HepG2 (cell line): Measurements from ENCODE around the gene ATP13A3. TPM values are rescaled to one million over a fixed set of nuclear protein-coding genes. Genes with fewer than 3 reads are reported as not detected.
A peak's percentile ranks its signal among the peaks of the same experiment; 100 is the strongest.

Experiments used
- ATAC-seq: fragments of 200-7000 bp; cut with Tn5 transposase; 3 replicates; pipeline ENCODE4 v1.9.1; 2020; ENCODE audit warnings: mild to moderate bottlenecking, moderate library complexity
- BruUV-seq: library from RNA; stranded (reverse); fragments of 400-500 nt; replicated peaks from 2 replicates; lab custom pipeline; 2021; lab: Mats Ljungman, UMichigan
- CTCF ChIA-PET: fragments of 300-600 bp; formaldehyde crosslinking; extraction: SDS; loops from one replicate; lab custom pipeline; 2021; ENCODE audit warnings: low total read pairs, inconsistent platforms, low intra/inter-chr PET ratio; lab: Yijun Ruan, JAX
- POLR2A ChIA-PET: fragments of 350-600 bp; sonication (Branson Sonifier 250); formaldehyde crosslinking; loops from one replicate; lab custom pipeline; 2020; ENCODE audit warnings: antibody characterized with exemption, inconsistent platforms; lab: Yijun Ruan, JAX
- DNase-seq: peaks from one replicate; pipeline ENCODE4 v3.0.0-alpha.2; 2015; ENCODE audit warnings: low spot score
- FAIRE-seq: peaks from 3 replicates; lab custom pipeline; 2011; peaks lifted over from hg19 to GRCh38; lab: Jason Lieb, UNC
- H2AFZ ChIP-seq: one replicate; pipeline ENCODE4 v1.6.1; 2011; ENCODE audit warnings: low read length, inconsistent platforms
- H3K27ac ChIP-seq: fragments of 300-600 bp; 3 replicates; pipeline ENCODE4 v1.8.0; 2011; ENCODE audit warnings: mixed run types, mild to moderate bottlenecking, mixed read lengths, low read length, inconsistent platforms; ENCODE audit not compliant: insufficient read depth; ENCODE audit errors: extremely low read length
- H3K27me3 ChIP-seq, 2 experiments: fragments of 200-600 bp in 1 of 2; 2 replicates in 1 of 2; 3 replicates in 1 of 2; pipeline versions ENCODE4 v1.6.0 to v1.8.0; 2011; ENCODE audit warnings: low read length in 2 of 2, mild to moderate bottlenecking in 2 of 2, moderate library complexity in 2 of 2, inconsistent platforms in 1 of 2; ENCODE audit not compliant: insufficient read depth in 2 of 2, control insufficient read depth in 1 of 2
- H3K36me3 ChIP-seq, 2 experiments: fragments of 200-600 bp in 1 of 2; replicated peaks in 1 of 2; 2 replicates in 1 of 2; 3 replicates in 1 of 2; pipeline versions ENCODE4 v1.5.1 to v1.8.0; 2011; ENCODE audit warnings: low read length in 2 of 2, inconsistent platforms in 1 of 2; ENCODE audit not compliant: insufficient read depth in 2 of 2, control insufficient read depth in 1 of 2
- H3K4me1 ChIP-seq: 2 replicates; pipeline ENCODE4 v1.5.1; 2012; ENCODE audit warnings: low read length, inconsistent platforms; ENCODE audit not compliant: insufficient read depth
- H3K4me2 ChIP-seq: 2 replicates; pipeline ENCODE4 v1.6.0; 2011; ENCODE audit warnings: low read depth, low read length, inconsistent platforms
- H3K4me3 ChIP-seq, 3 experiments: fragments of 200-600 bp in 1 of 3; sonication (generic), shearing (Covaris generic) in 1 of 3; replicated peaks in 1 of 3; 2 replicates each; pipeline ENCODE4 v1.5.1; 2011 to 2016; ENCODE audit warnings: low read length in 3 of 3, inconsistent platforms in 2 of 3, low read depth in 2 of 3, mild to moderate bottlenecking in 2 of 3, control low read depth in 1 of 3, mixed read lengths in 1 of 3; ENCODE audit not compliant: insufficient read depth in 1 of 3
- H3K79me2 ChIP-seq: one replicate; pipeline ENCODE4 v1.6.1; 2011; ENCODE audit warnings: low read length, inconsistent platforms; ENCODE audit not compliant: insufficient read depth
- H3K9ac ChIP-seq: 2 replicates; pipeline ENCODE4 v1.6.0; 2011; ENCODE audit warnings: mild to moderate bottlenecking, low read depth, low read length, inconsistent platforms; ENCODE audit not compliant: insufficient read depth
- H3K9me3 ChIP-seq: 2 replicates; pipeline ENCODE4 v1.5.1; 2012; ENCODE audit warnings: mild to moderate bottlenecking, low read length
- H4K20me1 ChIP-seq: 2 replicates; pipeline ENCODE4 v1.6.0; 2011; ENCODE audit warnings: inconsistent platforms, mild to moderate bottlenecking, low read length, moderate library complexity; ENCODE audit not compliant: insufficient read depth
- CHD2 ChIP-seq: IDR thresholded peaks from 2 replicates; pipeline ENCODE4 v1.6.1; 2011; ENCODE audit warnings: low read depth, low read length, improper control_type of control experiment
- DMAP1 ChIP-seq: IDR thresholded peaks from 2 replicates; pipeline ENCODE4 v1.6.1; 2016
- EHMT2 ChIP-seq: fragments of 200-600 bp; sonication (generic); IDR thresholded peaks from 2 replicates; pipeline ENCODE4 v1.7.0; 2017; ENCODE audit warnings: antibody characterized with exemption, low read depth, low read length, borderline replicate concordance
- HHEX ChIP-seq: IDR thresholded peaks from 2 replicates; pipeline ENCODE4 v1.6.1; 2016; ENCODE audit warnings: control low read depth
- KLF11 ChIP-seq: IDR thresholded peaks from 2 replicates; pipeline ENCODE4 v1.6.1; 2016; ENCODE audit warnings: missing compliant biosample characterization
- MATR3 ChIP-seq: sonication (generic); formaldehyde crosslinking; IDR thresholded peaks from 2 replicates; pipeline ENCODE4 v1.4.0; 2020; ENCODE audit warnings: missing genetic modification reagents
- MIXL1 ChIP-seq: IDR thresholded peaks from 2 replicates; pipeline ENCODE4 v1.6.1; 2016
- SIN3B ChIP-seq: fragments of 150-350 bp; IDR thresholded peaks from 2 replicates; pipeline ENCODE4 v1.6.1; 2014; ENCODE audit warnings: low read length
- TBL1XR1 ChIP-seq: fragments of 150-350 bp; IDR thresholded peaks from 2 replicates; pipeline ENCODE4 v1.6.1; 2014; ENCODE audit warnings: borderline replicate concordance, low read length; ENCODE audit not compliant: partially characterized antibody
- TBX3 ChIP-seq: fragments of 450-650 bp; IDR thresholded peaks from 2 replicates; pipeline ENCODE4 v1.6.1; 2017; ENCODE audit warnings: antibody characterized with exemption, mild to moderate bottlenecking, inconsistent platforms, borderline replicate concordance
- TGIF2 ChIP-seq: IDR thresholded peaks from 2 replicates; pipeline ENCODE4 v1.6.1; 2016; ENCODE audit warnings: control low read depth, missing compliant biosample characterization
- ZFP1 ChIP-seq: IDR thresholded peaks from 2 replicates; pipeline ENCODE4 v1.6.1; 2016
- ZFP36L2 ChIP-seq: sonication (generic); formaldehyde crosslinking; IDR thresholded peaks from 2 replicates; pipeline ENCODE4 v1.4.0; 2020; ENCODE audit warnings: missing genetic modification reagents
- ZFYVE20 ChIP-seq: sonication (generic); formaldehyde crosslinking; IDR thresholded peaks from 2 replicates; pipeline ENCODE4 v1.8.0; 2023; ENCODE audit warnings: low read depth, mild to moderate bottlenecking, moderate library complexity, missing genetic modification reagents, borderline replicate concordance
- ZNF343 ChIP-seq: sonication (generic); formaldehyde crosslinking; IDR thresholded peaks from 2 replicates; pipeline ENCODE4 v1.4.0; 2020; ENCODE audit warnings: mild to moderate bottlenecking, missing genetic modification reagents
- ZNF547 ChIP-seq: sonication (generic); formaldehyde crosslinking; IDR thresholded peaks from 2 replicates; pipeline ENCODE4 v1.5.1; 2020; ENCODE audit warnings: mild to moderate bottlenecking, missing genetic modification reagents
- ZNF589 ChIP-seq: sonication (generic); formaldehyde crosslinking; conservative IDR thresholded peaks from 2 replicates; pipeline ENCODE4 v1.8.0; 2022; ENCODE audit warnings: mild to moderate bottlenecking, moderate library complexity, missing genetic modification reagents
- ZNF644 ChIP-seq: IDR thresholded peaks from 2 replicates; pipeline ENCODE4 v1.6.1; 2016; ENCODE audit warnings: low read depth
- ZNF891 ChIP-seq: sonication (generic); formaldehyde crosslinking; IDR thresholded peaks from 2 replicates; pipeline ENCODE4 v1.5.0; 2020; ENCODE audit warnings: mild to moderate bottlenecking, missing genetic modification reagents
- WGBS: methylation state at CpG from one replicate; pipeline ENCODE4 v1.1.6; 2017; ENCODE audit warnings: low lambda C conversion rate; 5-methylcytosine and 5-hydroxymethylcytosine counted together
- in situ Hi-C: cut with HindIII; loops from 2 replicates; pipeline ENCODE4 v1.10.0; 2017; ENCODE audit warnings: low pct_unique_long_range_greater_than_20kb; ENCODE audit not compliant: extremely low pct_ligation_motif_present
- intact Hi-C: fragments of 100-400 bp; cut with micrococcal nuclease; formaldehyde crosslinking; loops from one replicate; pipeline ENCODE4 v1.10.0; 2022; ENCODE audit not compliant: unreplicated experiment
- polyA plus RNA-seq, 8 experiments: library from polyadenylated mRNA; depleted of rRNA in 3 of 8; stranded (reverse) in 7 of 8; unstranded in 1 of 8; fragments of >200 nt; fragmentation: Illumina TruSeq in 4 of 8; extraction: Trizol in 4 of 8; gene quantifications; 2 replicates each; pipeline versions ENCODE4 v1.2.1 to v1.2.3, GENCODE V29; 2011 to 2016; ENCODE audit warnings: low read depth in 4 of 8, missing spikeins in 1 of 8, mixed read lengths in 1 of 8; ENCODE audit not compliant: insufficient read depth in 1 of 8
- total RNA-seq, 5 experiments: library from RNA; depleted of rRNA; stranded (reverse); fragments of >200 nt; fragmentation: Illumina TruSeq; extraction: Trizol; gene quantifications; 2 replicates each; pipeline ENCODE4 v1.2.3, GENCODE V29; 2016; ENCODE audit warnings: low read depth in 1 of 5
- TF ChIP-seq, protein P1 (sequence below): sonication (generic); formaldehyde crosslinking; IDR thresholded peaks from 2 replicates; pipeline ENCODE4 v1.8.0; 2022; ENCODE audit warnings: mild to moderate bottlenecking, missing genetic modification reagents, borderline replicate concordance
- TF ChIP-seq, protein P2 (sequence below): IDR thresholded peaks from 2 replicates; pipeline ENCODE4 v1.4.0; 2020; ENCODE audit warnings: mild to moderate bottlenecking, missing genetic modification reagents
- TF ChIP-seq, protein P3 (sequence below): sonication (generic); formaldehyde crosslinking; conservative IDR thresholded peaks from 2 replicates; pipeline ENCODE4 v1.8.0; 2022; ENCODE audit warnings: mild to moderate bottlenecking, moderate library complexity, missing genetic modification reagents

ATP13A3 gene
- total and polyA plus RNA-seq, 2 of the 13 experiments (the other 11 are each of a cell fraction or from before 2014, with no cell fraction given), result 44.9 to 80.8 TPM

- DNase-seq, result peak; percentile 68
- ChIA-PET POLR2A (interaction anchor here (1.0 to 1.9 kb wide), 3 partner anchors 125 to 137 kb away, joined by 3 to 5 read pairs (median 4); no protein-coding TSS in a partner anchor), CTCF (no interaction called here)
- peak; percentile 28 for FAIRE-seq
- intact Hi-C loops, result no loop called here
- peaks cover 24% of the 10 kb centered on the region for H3K4me1 ChIP-seq
- WGBS, result 2% methylated on average over 4 of the region's 4 CpGs
- H3K79me2 ChIP-seq, result no peaks in the 10 kb centered on the region
- H3K36me3 ChIP-seq, result peaks cover 9 to 67% of the 10 kb centered on the region in 2 experiments
- no peaks in the 10 kb centered on the region for H3K27me3 ChIP-seq
- H3K4me3 ChIP-seq, result no peak overlapping the region
- no peak overlapping the region for H3K9ac ChIP-seq
- no peaks in the 10 kb centered on the region for H3K9me3 ChIP-seq
- peak overlapping the region; percentile 46 for H3K27ac ChIP-seq
- BruUV-seq, result no TSS peak
- peak; percentile 95 for ATAC-seq
- no peak overlapping the region for H2AFZ ChIP-seq
- H4K20me1 ChIP-seq, result peaks cover 3% of the 10 kb centered on the region; the same call in 1 of the 2 replicates
- in situ Hi-C loops, result no loop called here
- peak overlapping the region; percentile 30; the same call in 1 of the 2 replicates for H3K4me2 ChIP-seq
- TF ChIP-seq ZNF589 (CRISPR knock-in tag) (no peak), CHD2 (no peak), EHMT2 (no peak), ZNF644 (CRISPR knock-in tag) (no peak), SIN3B (no peak), KLF11 (CRISPR knock-in tag) (no peak), TGIF2 (CRISPR knock-in tag) (no peak), HHEX (CRISPR knock-in tag) (peak; percentile 81), ZFP36L2 (CRISPR knock-in tag) (no peak), ZFP1 (0 out of 2 replicates have a peak, but pooled peaks have one; percentile 46), ZNF547 (no peak), TBX3 (peak; percentile 85), ZNF891 (CRISPR knock-in tag) (no peak), MIXL1 (CRISPR knock-in tag) (peak; percentile 64), MATR3 (CRISPR knock-in tag) (no peak), TBL1XR1 (peak; percentile 42), DMAP1 (CRISPR knock-in tag) (no peak), ZNF343 (CRISPR knock-in tag) (no peak), ZFYVE20 (CRISPR knock-in tag) (no peak)
- TF ChIP-seq, protein P1, sequence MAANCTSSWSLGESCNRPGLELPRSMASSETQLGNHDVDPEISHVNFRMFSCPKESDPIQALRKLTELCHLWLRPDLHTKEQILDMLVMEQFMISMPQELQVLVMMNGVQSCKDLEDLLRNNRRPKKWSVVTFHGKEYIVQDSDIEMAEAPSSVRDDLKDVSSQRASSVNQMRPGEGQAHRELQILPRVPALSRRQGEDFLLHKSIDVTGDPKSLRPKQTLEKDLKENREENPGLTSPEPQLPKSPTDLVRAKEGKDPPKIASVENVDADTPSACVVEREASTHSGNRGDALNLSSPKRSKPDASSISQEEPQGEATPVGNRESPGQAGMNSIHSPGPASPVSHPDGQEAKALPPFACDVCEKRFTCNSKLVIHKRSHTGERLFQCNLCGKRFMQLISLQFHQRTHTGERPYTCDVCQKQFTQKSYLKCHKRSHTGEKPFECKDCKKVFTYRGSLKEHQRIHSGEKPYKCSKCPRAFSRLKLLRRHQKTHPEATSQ (CRISPR knock-in tag), result no peak
- TF ChIP-seq, protein P2, sequence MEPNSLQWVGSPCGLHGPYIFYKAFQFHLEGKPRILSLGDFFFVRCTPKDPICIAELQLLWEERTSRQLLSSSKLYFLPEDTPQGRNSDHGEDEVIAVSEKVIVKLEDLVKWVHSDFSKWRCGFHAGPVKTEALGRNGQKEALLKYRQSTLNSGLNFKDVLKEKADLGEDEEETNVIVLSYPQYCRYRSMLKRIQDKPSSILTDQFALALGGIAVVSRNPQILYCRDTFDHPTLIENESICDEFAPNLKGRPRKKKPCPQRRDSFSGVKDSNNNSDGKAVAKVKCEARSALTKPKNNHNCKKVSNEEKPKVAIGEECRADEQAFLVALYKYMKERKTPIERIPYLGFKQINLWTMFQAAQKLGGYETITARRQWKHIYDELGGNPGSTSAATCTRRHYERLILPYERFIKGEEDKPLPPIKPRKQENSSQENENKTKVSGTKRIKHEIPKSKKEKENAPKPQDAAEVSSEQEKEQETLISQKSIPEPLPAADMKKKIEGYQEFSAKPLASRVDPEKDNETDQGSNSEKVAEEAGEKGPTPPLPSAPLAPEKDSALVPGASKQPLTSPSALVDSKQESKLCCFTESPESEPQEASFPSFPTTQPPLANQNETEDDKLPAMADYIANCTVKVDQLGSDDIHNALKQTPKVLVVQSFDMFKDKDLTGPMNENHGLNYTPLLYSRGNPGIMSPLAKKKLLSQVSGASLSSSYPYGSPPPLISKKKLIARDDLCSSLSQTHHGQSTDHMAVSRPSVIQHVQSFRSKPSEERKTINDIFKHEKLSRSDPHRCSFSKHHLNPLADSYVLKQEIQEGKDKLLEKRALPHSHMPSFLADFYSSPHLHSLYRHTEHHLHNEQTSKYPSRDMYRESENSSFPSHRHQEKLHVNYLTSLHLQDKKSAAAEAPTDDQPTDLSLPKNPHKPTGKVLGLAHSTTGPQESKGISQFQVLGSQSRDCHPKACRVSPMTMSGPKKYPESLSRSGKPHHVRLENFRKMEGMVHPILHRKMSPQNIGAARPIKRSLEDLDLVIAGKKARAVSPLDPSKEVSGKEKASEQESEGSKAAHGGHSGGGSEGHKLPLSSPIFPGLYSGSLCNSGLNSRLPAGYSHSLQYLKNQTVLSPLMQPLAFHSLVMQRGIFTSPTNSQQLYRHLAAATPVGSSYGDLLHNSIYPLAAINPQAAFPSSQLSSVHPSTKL (CRISPR knock-in tag), result peak; percentile 67
- TF ChIP-seq, protein P3, sequence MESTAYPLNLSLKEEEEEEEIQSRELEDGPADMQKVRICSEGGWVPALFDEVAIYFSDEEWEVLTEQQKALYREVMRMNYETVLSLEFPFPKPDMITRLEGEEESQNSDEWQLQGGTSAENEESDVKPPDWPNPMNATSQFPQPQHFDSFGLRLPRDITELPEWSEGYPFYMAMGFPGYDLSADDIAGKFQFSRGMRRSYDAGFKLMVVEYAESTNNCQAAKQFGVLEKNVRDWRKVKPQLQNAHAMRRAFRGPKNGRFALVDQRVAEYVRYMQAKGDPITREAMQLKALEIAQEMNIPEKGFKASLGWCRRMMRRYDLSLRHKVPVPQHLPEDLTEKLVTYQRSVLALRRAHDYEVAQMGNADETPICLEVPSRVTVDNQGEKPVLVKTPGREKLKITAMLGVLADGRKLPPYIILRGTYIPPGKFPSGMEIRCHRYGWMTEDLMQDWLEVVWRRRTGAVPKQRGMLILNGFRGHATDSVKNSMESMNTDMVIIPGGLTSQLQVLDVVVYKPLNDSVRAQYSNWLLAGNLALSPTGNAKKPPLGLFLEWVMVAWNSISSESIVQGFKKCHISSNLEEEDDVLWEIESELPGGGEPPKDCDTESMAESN, result no peak
These were observed 40.0 kb downstream of the ATP13A3 start for GRCh38 chr3:194446754-194447153.
